Measurements from ENCODE around the gene TPCN2. TPM values are rescaled to one million over a fixed set of nuclear protein-coding genes. Genes with fewer than 3 reads are reported as not detected.
A peak's percentile ranks its signal among the peaks of the same experiment; 100 is the strongest.
"Not testable (repeated sequence)": the region's sequence is repeated elsewhere in the genome, so short reads cannot be mapped to it uniquely, and the experiment has no call there.

Gene TPCN2
- total RNA-seq, 6 experiments from 2014 or later, result 10.7 to 27.2 (median 15.6) TPM

GRCh38 chr11:69137151-69137844 lies 88.6 kb downstream of the TPCN2 start:
- no peaks in the 10 kb centered on the region for H3K4me1 ChIP-seq
- intact Hi-C loops (cut with DNase I), result no loop called here
- DNase-seq (no peak), ATAC-seq (no peak)
- TF ChIP-seq, protein P1, sequence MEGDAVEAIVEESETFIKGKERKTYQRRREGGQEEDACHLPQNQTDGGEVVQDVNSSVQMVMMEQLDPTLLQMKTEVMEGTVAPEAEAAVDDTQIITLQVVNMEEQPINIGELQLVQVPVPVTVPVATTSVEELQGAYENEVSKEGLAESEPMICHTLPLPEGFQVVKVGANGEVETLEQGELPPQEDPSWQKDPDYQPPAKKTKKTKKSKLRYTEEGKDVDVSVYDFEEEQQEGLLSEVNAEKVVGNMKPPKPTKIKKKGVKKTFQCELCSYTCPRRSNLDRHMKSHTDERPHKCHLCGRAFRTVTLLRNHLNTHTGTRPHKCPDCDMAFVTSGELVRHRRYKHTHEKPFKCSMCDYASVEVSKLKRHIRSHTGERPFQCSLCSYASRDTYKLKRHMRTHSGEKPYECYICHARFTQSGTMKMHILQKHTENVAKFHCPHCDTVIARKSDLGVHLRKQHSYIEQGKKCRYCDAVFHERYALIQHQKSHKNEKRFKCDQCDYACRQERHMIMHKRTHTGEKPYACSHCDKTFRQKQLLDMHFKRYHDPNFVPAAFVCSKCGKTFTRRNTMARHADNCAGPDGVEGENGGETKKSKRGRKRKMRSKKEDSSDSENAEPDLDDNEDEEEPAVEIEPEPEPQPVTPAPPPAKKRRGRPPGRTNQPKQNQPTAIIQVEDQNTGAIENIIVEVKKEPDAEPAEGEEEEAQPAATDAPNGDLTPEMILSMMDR (IDR thresholded peaks at IDR 0.05), result no peak
- no peak for TF ChIP-seq POLR2A (IDR thresholded peaks at IDR 0.05)
- H3K27ac ChIP-seq, result no peak overlapping the region
- no peaks in the 10 kb centered on the region for H3K36me3 ChIP-seq
- H3K4me3 ChIP-seq, result no peak overlapping the region
- no peaks in the 10 kb centered on the region for H3K27me3 ChIP-seq
- no peaks in the 10 kb centered on the region for H3K9me3 ChIP-seq
- WGBS (ENCODE audit: insufficient coverage, low coverage, low lambda C conversion rate, missing lambda C conversion rate), result 60% methylated on average over 2 of the region's 8 CpGs

DNA sequence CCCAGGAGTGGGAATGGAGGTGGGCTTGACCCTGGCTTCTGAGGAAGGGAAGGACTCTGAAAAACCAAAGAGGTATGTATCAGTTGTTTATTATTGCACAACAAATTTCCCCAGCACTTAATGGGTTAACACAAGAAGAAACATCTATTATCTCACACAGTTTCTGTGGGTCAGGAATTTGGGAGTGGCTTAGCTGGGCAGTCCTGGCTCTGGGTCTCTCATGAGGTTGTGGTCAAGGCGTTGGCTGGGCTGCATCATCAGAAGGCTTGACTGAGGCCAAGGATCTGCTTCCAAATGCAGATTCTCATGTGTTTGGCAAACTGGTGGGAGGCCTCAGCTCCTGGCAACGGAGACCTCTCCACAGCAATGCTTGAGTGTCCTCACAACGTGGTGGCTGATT lies 89.5 kb downstream of the TPCN2 start:
- 17% methylated on average over 1 of the region's 3 CpGs for WGBS (ENCODE audit: insufficient coverage, low coverage, low lambda C conversion rate, missing lambda C conversion rate)
- H3K27me3 ChIP-seq, result no peaks in the 10 kb centered on the region
- H3K27ac ChIP-seq, result no peak overlapping the region
- no peaks in the 10 kb centered on the region for H3K36me3 ChIP-seq
- no peaks in the 10 kb centered on the region for H3K9me3 ChIP-seq
- no peak overlapping the region for H3K4me3 ChIP-seq
- DNase-seq (no peak), ATAC-seq (peak in 1 of 4 donors; percentile 24)
- no peaks in the 10 kb centered on the region for H3K4me1 ChIP-seq
- intact Hi-C loops (cut with DNase I), result no loop called here
- no peak for TF ChIP-seq POLR2A (IDR thresholded peaks at IDR 0.05)
- TF ChIP-seq, protein P1 (IDR thresholded peaks at IDR 0.05), result no peak

DNA sequence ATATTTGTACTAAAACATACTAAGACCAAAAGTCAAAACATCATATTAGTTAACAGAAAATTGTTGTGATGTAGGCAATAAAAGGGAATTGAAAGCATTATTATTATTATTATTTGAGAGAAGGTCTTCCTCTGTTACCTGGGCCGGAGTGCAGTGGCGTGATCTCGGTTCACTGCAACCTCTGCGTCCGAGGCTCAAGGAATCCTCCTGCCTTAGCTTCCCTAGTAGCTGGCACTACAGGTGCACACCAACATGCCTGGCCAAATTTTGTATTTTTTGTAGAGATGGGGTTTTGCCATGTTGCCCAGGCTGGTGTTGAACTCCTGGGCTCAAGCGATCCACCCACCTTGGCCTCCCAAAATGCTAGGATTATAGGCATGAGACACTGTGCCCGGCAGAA lies 91.4 kb downstream of the TPCN2 start:
- 79% methylated on average over 4 of the region's 7 CpGs for WGBS (ENCODE audit: insufficient coverage, low coverage, low lambda C conversion rate, missing lambda C conversion rate)
- intact Hi-C loops (cut with DNase I), result not testable (repeated sequence)

GRCh38 chr11:69140635-69141034 lies 91.9 kb downstream of the TPCN2 start:
- TF ChIP-seq POLR2A (IDR thresholded peaks at IDR 0.05), result no peak
- TF ChIP-seq, protein P1 (IDR thresholded peaks at IDR 0.05), result no peak
- Histone ChIP-seq H3K27me3 (no peaks in the 10 kb centered on the region), H3K27ac (no peak overlapping the region), H3K36me3 (no peaks in the 10 kb centered on the region), H3K4me3 (no peak overlapping the region), H3K4me1 (no peaks in the 10 kb centered on the region), H3K9me3 (no peaks in the 10 kb centered on the region)
- intact Hi-C loops (cut with DNase I), result no loop called here
- ATAC-seq (no peak), DNase-seq (no peak)
- WGBS (ENCODE audit: insufficient coverage, low coverage, low lambda C conversion rate, missing lambda C conversion rate), result 98% methylated on average over 5 of the region's 5 CpGs

More for the DNA sequence above, 91.4 kb downstream of the TPCN2 start:
- DNase-seq, H3K4me3 ChIP-seq, H3K27ac ChIP-seq, H3K36me3 ChIP-seq, ATAC-seq, H3K4me1 ChIP-seq, H3K9me3 ChIP-seq, H3K27me3 ChIP-seq: not testable (repeated sequence)

GRCh38 chr11:69141742-69142141 lies 93.0 kb downstream of the TPCN2 start:
- DNase-seq, result no peak

More at GRCh38 chr11:69141742-69142141, 93.0 kb downstream of the TPCN2 start:
- Histone ChIP-seq H3K4me3 (no peak overlapping the region), H3K27me3 (no peaks in the 10 kb centered on the region), H3K4me1 (no peaks in the 10 kb centered on the region), H3K9me3 (no peaks in the 10 kb centered on the region), H3K27ac (no peak overlapping the region), H3K36me3 (no peaks in the 10 kb centered on the region)
- no peak for ATAC-seq
- intact Hi-C loops (cut with DNase I), result no loop called here
- no peak for TF ChIP-seq POLR2A (IDR thresholded peaks at IDR 0.05)
- TF ChIP-seq, protein P1 (IDR thresholded peaks at IDR 0.05), result no peak
- 49% methylated on average over 8 of the region's 8 CpGs for WGBS (ENCODE audit: insufficient coverage, low coverage, low lambda C conversion rate, missing lambda C conversion rate)
